K562 (cell line): ENCODE results near the gene THADA. TPM values are rescaled to one million over a fixed set of nuclear protein-coding genes. Genes with fewer than 3 reads are reported as not detected.

ENCODE experiments used
- FOXA1 ChIP-seq: fragments of 450-650 bp; IDR thresholded peaks from 2 replicates; pipeline ENCODE4 v1.6.1; 2016; ENCODE audit warnings: mild to moderate bottlenecking, borderline replicate concordance
- FOXP1 ChIP-seq: sonication (generic); formaldehyde crosslinking; IDR thresholded peaks from 2 replicates; pipeline ENCODE4 v1.8.0; 2022; ENCODE audit warnings: mild to moderate bottlenecking, missing genetic modification reagents
- GTF2A2 ChIP-seq: IDR thresholded peaks from 2 replicates; pipeline ENCODE4 v1.6.1; 2016; ENCODE audit warnings: mild to moderate bottlenecking, missing genetic modification characterization, missing compliant biosample characterization
- HCFC1 ChIP-seq: IDR thresholded peaks from 2 replicates; pipeline ENCODE4 v1.6.1; 2012; ENCODE audit warnings: low read depth, low read length, improper control_type of control experiment
- HMGN3 ChIP-seq: IDR thresholded peaks from 2 replicates; pipeline ENCODE4 v1.6.1; 2011; ENCODE audit warnings: borderline replicate concordance, low read depth, mild to moderate bottlenecking, mixed read lengths, low read length; ENCODE audit not compliant: insufficient read length; ENCODE audit errors: extremely low read depth
- KLF13 ChIP-seq: fragments of 450-650 bp; IDR thresholded peaks from 2 replicates; pipeline ENCODE4 v1.6.1; 2016; ENCODE audit warnings: missing genetic modification characterization, low read depth, mild to moderate bottlenecking, missing compliant biosample characterization, moderate library complexity, borderline replicate concordance
- NBN ChIP-seq: fragments of 450-650 bp; IDR thresholded peaks from 2 replicates; pipeline ENCODE4 v1.6.1; 2016; ENCODE audit warnings: low read depth, mild to moderate bottlenecking
- SNAPC5 ChIP-seq: fragments of 250-450 bp; sonication (Bioruptor Pico); IDR thresholded peaks from 2 replicates; pipeline ENCODE4 v1.8.0; 2021; ENCODE audit warnings: moderate library complexity, mild to moderate bottlenecking, inconsistent platforms
- STAT6 ChIP-seq: sonication (generic); formaldehyde crosslinking; IDR thresholded peaks from 2 replicates; pipeline ENCODE4 v1.8.1; 2023; ENCODE audit warnings: mild to moderate bottlenecking, missing genetic modification reagents
- TSHZ1 ChIP-seq: fragments of 250-450 bp; sonication (Bioruptor Pico); IDR thresholded peaks from 2 replicates; pipeline ENCODE4 v1.4.0; 2020; ENCODE audit warnings: mild to moderate bottlenecking, moderate library complexity
- ZNF224 ChIP-seq: sonication (generic); formaldehyde crosslinking; IDR thresholded peaks from 2 replicates; pipeline ENCODE4 v1.8.0; 2022; ENCODE audit warnings: mild to moderate bottlenecking, missing genetic modification reagents
- ZNF280A ChIP-seq: fragments of 450-650 bp; IDR thresholded peaks from 2 replicates; pipeline ENCODE4 v1.6.1; 2018; ENCODE audit warnings: mild to moderate bottlenecking, low read depth; ENCODE audit not compliant: partially characterized antibody
- ZNF609 ChIP-seq: sonication (generic); formaldehyde crosslinking; IDR thresholded peaks from 2 replicates; pipeline ENCODE4 v1.8.1; 2023; ENCODE audit warnings: missing genetic modification reagents, mild to moderate bottlenecking, borderline replicate concordance
- polyA plus RNA-seq, 8 experiments: library from polyadenylated mRNA; depleted of rRNA in 4 of 8; stranded (reverse) in 5 of 8; unstranded in 3 of 8; fragments of >200 nt; fragmentation: Nextera tagmentation in 2 of 8; fragmentation: Illumina TruSeq in 1 of 8; extraction: Ambion mirVana in 2 of 8; extraction: Trizol in 1 of 8; gene quantifications; 2 replicates each; pipeline versions ENCODE4 v1.2.1 to v1.2.3, GENCODE V29; 2011 to 2014; ENCODE audit warnings: inconsistent platforms in 1 of 8, missing spikeins in 1 of 8
- total RNA-seq, 7 experiments: library from RNA; depleted of rRNA in 6 of 7; stranded (reverse); fragments of >200 nt in 6 of 7; fragmentation: Illumina TruSeq in 2 of 7; extraction: Trizol in 2 of 7; gene quantifications; 2 replicates each; pipeline versions ENCODE4 v1.2.1 to v1.2.3, GENCODE V29; 2011 to 2021; ENCODE audit warnings: low replicate concordance in 1 of 7

The THADA gene
- total and polyA plus RNA-seq, 9 of the 15 experiments (the other 6 are each of a cell fraction or from before 2014, with no cell fraction given) = 17.8 to 34.7 (median 31.9) TPM

- TF ChIP-seq STAT6 (CRISPR knock-in tag) (peak; percentile 89; the same call in 1 of the 2 replicates), ZNF609 (CRISPR knock-in tag) (no peak; the same call in 1 of the 2 replicates), TSHZ1 (no peak), HCFC1 (peak; percentile 35; the same call in 1 of the 2 replicates), SNAPC5 (no peak), NBN (no peak), ZNF224 (CRISPR knock-in tag) (no peak), FOXP1 (CRISPR knock-in tag) (peak; percentile 49), FOXA1 (no peak), GTF2A2 (tag) (no peak), HMGN3 (peak; percentile 26), KLF13 (tag) (no peak), ZNF280A (no peak)
Observed at GRCh38 chr2:43219383-43220228, 376.2 kb downstream of the THADA start (continued).
